Heart left ventricle (tissue), 16 donors: ENCODE results near the gene IL15. TPM values are rescaled to one million over a fixed set of nuclear protein-coding genes. Genes with fewer than 3 reads are reported as not detected.
"Not testable (repeated sequence)": the region's sequence is repeated elsewhere in the genome, so short reads cannot be mapped to it uniquely, and the experiment has no call there.

Source experiments
- ATAC-seq, 4 donors: fragments of 200-7000 bp; cut with Tn5 transposase; one replicate each; pipeline ENCODE4 v1.9.1; 2020 to 2022; ENCODE audit warnings: moderate library complexity in 4 of 4, mild to moderate bottlenecking in 3 of 4, moderate number of reproducible peaks in 1 of 4
- DNase-seq, 5 donors: peaks; one replicate each; pipeline ENCODE4 v3.0.0-alpha.2; 2020
- H3K27ac ChIP-seq, 12 donors: fragments of 200-600 bp; sonication (generic) in 4 of 12; one replicate each; pipeline versions ENCODE4 v1.5.0 to v1.8.0; 2016 to 2022; ENCODE audit warnings: mild to moderate bottlenecking in 2 of 12
- H3K27me3 ChIP-seq, 9 donors: fragments of 200-600 bp; sonication (generic) in 2 of 9; one replicate each; pipeline versions ENCODE4 v1.5.1 to v1.8.0; 2016 to 2022; ENCODE audit warnings: mild to moderate bottlenecking in 3 of 9
- H3K36me3 ChIP-seq, 9 donors: fragments of 200-600 bp; sonication (generic) in 2 of 9; one replicate each; pipeline versions ENCODE4 v1.5.0 to v1.8.0; 2018 to 2022; ENCODE audit warnings: mild to moderate bottlenecking in 2 of 9
- H3K4me1 ChIP-seq, 12 donors: fragments of 200-600 bp; sonication (generic) in 4 of 12; one replicate each; pipeline versions ENCODE4 v1.5.0 to v1.8.0; 2016 to 2022; ENCODE audit warnings: mild to moderate bottlenecking in 3 of 12
- H3K4me3 ChIP-seq, 12 donors: fragments of 200-600 bp; sonication (generic) in 4 of 12; one replicate each; pipeline versions ENCODE4 v1.5.0 to v1.8.0; 2017 to 2022; ENCODE audit warnings: mild to moderate bottlenecking in 9 of 12, moderate library complexity in 4 of 12
- H3K9me3 ChIP-seq, 12 donors: fragments of 200-600 bp; sonication (generic) in 4 of 12; one replicate each; pipeline versions ENCODE4 v1.5.0 to v1.8.0; 2016 to 2022; ENCODE audit warnings: mild to moderate bottlenecking in 1 of 12
- POLR2A ChIP-seq, 2 donors: fragments of 450-650 bp; IDR thresholded peaks; one replicate each; pipeline ENCODE4 v1.6.1; 2017; ENCODE audit warnings: antibody characterized with exemption in 2 of 2, mild to moderate bottlenecking in 2 of 2, moderate library complexity in 2 of 2
- WGBS, 4 donors: extraction: QIAGEN DNeasy Blood & Tissue Kit in 2 of 4; methylation state at CpG; one replicate each; pipeline versions ENCODE4 v1.1.5 to v1.1.7; 2013 to 2018; 5-methylcytosine and 5-hydroxymethylcytosine counted together
- intact Hi-C, 10 donors: fragments of 100-400 bp; cut with DNase I; formaldehyde crosslinking; loops; one replicate each; pipeline versions ENCODE4 v1.11.1 to v1.14.2; 2022
- long read RNA-seq, 3 donors: library from polyadenylated mRNA; unstranded; transcript quantifications; one replicate each; pipeline ENCODE4 v2.0.0, GENCODE V29; 2020 to 2021
- polyA plus RNA-seq, 2 donors: library from polyadenylated mRNA; stranded (reverse); fragments of 200-250 nt; gene quantifications; one replicate each; pipeline ENCODE4 v1.2.3, GENCODE V29; 2013
- total RNA-seq, 9 donors: library from RNA; depleted of rRNA in 2 of 9; stranded (reverse); fragments of >200 nt in 2 of 9; fragmentation: NEBNext Ultra II Directional in 3 of 9; extraction: Animal tissue kit (Norgen Biotek cat#: 25700) in 3 of 9; gene quantifications; one replicate each; pipeline versions ENCODE4 v1.1.0 to v1.2.4, GENCODE V29; 2016 to 2023
- TF ChIP-seq, protein P1 (sequence below), 12 donors: fragments of 200-600 bp; sonication (generic) in 4 of 12; IDR thresholded peaks; one replicate each; pipeline versions ENCODE4 v1.5.0 to v1.8.0; 2018 to 2022; ENCODE audit warnings: antibody characterized with exemption in 12 of 12, mild to moderate bottlenecking in 5 of 12
- donor health status: ischemic (EF 13 %, LVEDD 7.1; RV severe dilation, severe dysfunction).
- donor health status: healthy with polysubstance abuse.
- donor health status: DM: no; HTN: yes; CAD: no.
- donor health status: DM: no; HTN: no; CAD: no.
- donor health status: ischemic (EF 25% LVEDD 6.9; RV normal size, moderate dysfunction).
- donor health status: ischemic (EF 25% LVEDD 5.7; RV mildly dilated, moderate dysfunction).
- donor health status: healthy.
- donor health status: DM: yes; HTN: yes; CAD: no.
- donor health status: ischemic (EF 35%, LVEDD 5.7; RV mildly dilated, moderate dysfunction).
- donor health status: nonischemic (EF 11% LVEDD 7.7; RV severe dilation, severe dysfunction).
- donor health status: DM: yes; HTN: yes; CAD: no.
- donor health status: PGD.
- donor health status: ischemic (EF 29% LVEDD 5.4; RV normal size, mild dysfunction).
- donor health status: nonischemic (EF 23%, LVEDD 6.1; RV moderate dilation, normal function).

Gene IL15, protein sequence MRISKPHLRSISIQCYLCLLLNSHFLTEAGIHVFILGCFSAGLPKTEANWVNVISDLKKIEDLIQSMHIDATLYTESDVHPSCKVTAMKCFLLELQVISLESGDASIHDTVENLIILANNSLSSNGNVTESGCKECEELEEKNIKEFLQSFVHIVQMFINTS
- total RNA-seq (10 to 100 TPM in 1 of 9 donors, 1 to 10 TPM in 8; 1.1 to 15.1 (median 2.5) TPM), polyA plus RNA-seq (1 to 10 TPM; 1.5 to 4.1 TPM)
- long read RNA-seq, donor 1, partial matches to known transcripts: 1 of 2 reads
- long read RNA-seq, donor 1, other reads (novel, unspliced or antisense): 1 of 2 reads
- long read RNA-seq, donor 2, partial matches to known transcripts: 3 of 13 reads
- long read RNA-seq, donor 2, other reads (novel, unspliced or antisense): 9 of 13 reads
- long read RNA-seq, donor 3, partial matches to known transcripts: 0 of 1 reads
- long read RNA-seq, donor 3, other reads (novel, unspliced or antisense): 1 of 1 reads

DNA sequence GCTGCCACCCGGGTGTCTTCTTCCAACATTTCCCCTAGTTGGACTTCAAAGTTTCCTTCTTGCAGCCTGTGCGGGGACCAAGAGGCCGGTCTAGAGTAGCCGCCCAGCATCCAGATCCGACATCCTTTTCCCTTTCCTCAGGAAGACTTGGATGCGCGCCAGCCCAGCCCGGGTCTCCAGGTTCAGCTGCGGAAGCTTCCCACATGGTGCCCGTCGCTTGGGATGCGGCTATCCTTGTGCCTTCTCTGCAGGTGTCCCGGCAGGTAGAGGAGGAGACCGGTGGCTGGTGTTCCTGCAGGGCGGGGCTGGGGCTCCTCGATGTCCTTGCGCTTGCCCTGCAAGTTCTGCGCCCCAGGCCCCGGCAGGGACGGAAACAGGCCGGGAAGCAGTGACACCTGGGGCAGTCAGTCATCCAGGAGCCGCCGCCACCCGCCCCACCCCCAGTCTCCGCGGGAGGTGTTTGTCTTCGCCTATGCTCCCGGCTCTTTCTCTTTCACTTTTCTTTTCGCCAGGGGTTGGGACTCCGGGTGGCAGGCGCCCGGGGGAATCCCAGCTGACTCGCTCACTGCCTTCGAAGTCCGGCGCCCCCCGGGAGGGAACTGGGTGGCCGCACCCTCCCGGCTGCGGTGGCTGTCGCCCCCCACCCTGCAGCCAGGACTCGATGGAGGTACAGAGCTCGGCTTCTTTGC lies at the start of gene IL15:
Gene IL15, plus strand, starts transcription at position 502 of the 689 bp plus-strand sequence. CDS start 82,882 bp downstream, outside the sequence.
- no peak for TF ChIP-seq POLR2A (IDR thresholded peaks at IDR 0.05)
- TF ChIP-seq, protein P1, sequence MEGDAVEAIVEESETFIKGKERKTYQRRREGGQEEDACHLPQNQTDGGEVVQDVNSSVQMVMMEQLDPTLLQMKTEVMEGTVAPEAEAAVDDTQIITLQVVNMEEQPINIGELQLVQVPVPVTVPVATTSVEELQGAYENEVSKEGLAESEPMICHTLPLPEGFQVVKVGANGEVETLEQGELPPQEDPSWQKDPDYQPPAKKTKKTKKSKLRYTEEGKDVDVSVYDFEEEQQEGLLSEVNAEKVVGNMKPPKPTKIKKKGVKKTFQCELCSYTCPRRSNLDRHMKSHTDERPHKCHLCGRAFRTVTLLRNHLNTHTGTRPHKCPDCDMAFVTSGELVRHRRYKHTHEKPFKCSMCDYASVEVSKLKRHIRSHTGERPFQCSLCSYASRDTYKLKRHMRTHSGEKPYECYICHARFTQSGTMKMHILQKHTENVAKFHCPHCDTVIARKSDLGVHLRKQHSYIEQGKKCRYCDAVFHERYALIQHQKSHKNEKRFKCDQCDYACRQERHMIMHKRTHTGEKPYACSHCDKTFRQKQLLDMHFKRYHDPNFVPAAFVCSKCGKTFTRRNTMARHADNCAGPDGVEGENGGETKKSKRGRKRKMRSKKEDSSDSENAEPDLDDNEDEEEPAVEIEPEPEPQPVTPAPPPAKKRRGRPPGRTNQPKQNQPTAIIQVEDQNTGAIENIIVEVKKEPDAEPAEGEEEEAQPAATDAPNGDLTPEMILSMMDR (IDR thresholded peaks at IDR 0.05): no peak
- DNase-seq: peak; percentile 72 to 83 (median 72)
- Histone ChIP-seq H3K27ac (peak within 1 kb of the TSS; percentile 34 to 92 (median 76)), H3K27me3 (no peaks in the 10 kb centered on the region), H3K4me3 (peak within 1 kb of the TSS; percentile 64 to 84 (median 78)), H3K36me3 (no peaks in the 10 kb centered on the region), H3K4me1 (peaks cover 0 to 42% (median 6%) of the 10 kb centered on the region in 12 donors), H3K9me3 (no peaks in the 10 kb centered on the region)
- ATAC-seq: peak; percentile 68 to 93 (median 78)
- intact Hi-C loops: no loop called here
- WGBS, 4 donors: 1 to 4% (median 2%) methylated on average over 32 to 43 of the region's 43 CpGs

DNA sequence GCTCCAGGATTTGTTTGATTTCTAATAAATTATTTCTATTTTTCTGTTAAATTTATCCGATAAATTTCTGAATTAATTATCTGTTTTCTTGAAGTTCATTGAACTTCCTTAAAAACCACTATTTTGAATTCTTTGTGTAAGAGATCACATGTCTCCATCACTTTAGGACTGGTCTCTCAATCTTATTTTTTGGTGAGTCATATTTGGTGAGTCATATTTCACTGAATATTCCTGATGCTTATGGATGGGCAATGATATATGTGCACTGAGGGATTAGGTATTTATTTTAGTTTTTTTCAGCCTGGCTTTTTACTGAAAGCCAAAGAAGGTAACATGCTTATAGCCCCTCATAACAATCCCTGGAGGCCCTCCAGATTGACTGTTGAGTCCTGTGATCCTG lies 48.5 kb upstream of the IL15 start:
- TF ChIP-seq, protein P1 (IDR thresholded peaks at IDR 0.05): no peak
- no peak for TF ChIP-seq POLR2A (IDR thresholded peaks at IDR 0.05)
- no peak overlapping the region for H3K4me3 ChIP-seq
- no peak overlapping the region for H3K27ac ChIP-seq
- 93 to 96% (median 94%) methylated on average over 1 of the region's 1 CpG for WGBS, 4 donors
- DNase-seq: no peak
- no peak for ATAC-seq
- H3K27me3 ChIP-seq: no peaks in the 10 kb centered on the region
- intact Hi-C loops: no loop called here
- no peaks in the 10 kb centered on the region for H3K36me3 ChIP-seq
- H3K4me1 ChIP-seq: no peaks in the 10 kb centered on the region
- H3K9me3 ChIP-seq: peaks cover 0 to 57% (median 14%) of the 10 kb centered on the region in 12 donors

DNA sequence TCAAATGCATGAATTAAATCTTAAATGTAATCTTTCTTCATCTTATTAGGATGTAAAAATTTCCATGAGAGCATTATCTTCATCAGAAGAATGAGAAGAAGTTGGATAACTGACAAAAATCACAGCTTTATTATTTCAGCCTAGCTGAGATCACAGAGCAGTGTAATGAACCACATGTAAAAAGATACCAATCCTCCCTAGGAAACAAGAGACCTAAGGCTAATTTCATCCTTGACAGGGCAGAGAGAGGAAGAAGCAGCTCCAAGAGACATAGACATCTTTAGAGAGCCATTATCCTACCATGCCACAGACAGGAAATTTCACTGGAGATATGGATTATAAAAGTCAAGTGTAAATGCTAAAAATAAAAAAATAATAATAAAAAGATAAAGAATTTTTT lies 40.9 kb upstream of the IL15 start:
- no peak for TF ChIP-seq POLR2A (IDR thresholded peaks at IDR 0.05)
- TF ChIP-seq, protein P1 (IDR thresholded peaks at IDR 0.05): no peak
- intact Hi-C loops: no loop called here
- Histone ChIP-seq H3K4me3 (no peak overlapping the region), H3K27me3 (no peaks in the 10 kb centered on the region), H3K4me1 (no peaks in the 10 kb centered on the region), H3K27ac (no peak overlapping the region), H3K36me3 (no peaks in the 10 kb centered on the region), H3K9me3 (peaks cover 0 to 11% (median 0%) of the 10 kb centered on the region in 12 donors)
- no peak for ATAC-seq
- no peak for DNase-seq

DNA sequence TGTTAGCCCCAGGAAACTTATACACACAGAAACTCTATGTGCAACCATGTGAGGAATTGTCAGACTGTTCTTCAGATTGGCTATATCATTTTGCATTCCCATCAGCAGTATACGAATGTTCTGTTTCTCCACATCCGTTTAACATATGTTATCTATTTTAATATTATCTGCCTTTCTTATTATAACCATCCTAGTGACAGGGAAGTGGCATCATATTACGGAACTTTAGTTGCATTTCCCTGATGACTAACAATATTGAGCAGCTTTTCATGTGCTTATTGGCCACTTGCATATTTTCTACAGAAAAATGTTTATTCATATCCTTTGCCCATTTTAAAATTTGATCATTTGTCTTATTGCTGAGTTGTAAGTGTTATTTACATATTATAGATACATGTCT lies 36.5 kb upstream of the IL15 start:
- ATAC-seq: no peak
- Histone ChIP-seq H3K4me3 (no peak overlapping the region), H3K9me3 (no peaks in the 10 kb centered on the region), H3K27me3 (no peaks in the 10 kb centered on the region), H3K27ac (no peak overlapping the region), H3K4me1 (no peaks in the 10 kb centered on the region), H3K36me3 (no peaks in the 10 kb centered on the region)
- TF ChIP-seq POLR2A (IDR thresholded peaks at IDR 0.05): no peak
- TF ChIP-seq, protein P1 (IDR thresholded peaks at IDR 0.05): no peak
- DNase-seq: no peak
- intact Hi-C loops: no loop called here
- 40 to 57% (median 53%) methylated on average over 3 of the region's 3 CpGs for WGBS, 4 donors

DNA sequence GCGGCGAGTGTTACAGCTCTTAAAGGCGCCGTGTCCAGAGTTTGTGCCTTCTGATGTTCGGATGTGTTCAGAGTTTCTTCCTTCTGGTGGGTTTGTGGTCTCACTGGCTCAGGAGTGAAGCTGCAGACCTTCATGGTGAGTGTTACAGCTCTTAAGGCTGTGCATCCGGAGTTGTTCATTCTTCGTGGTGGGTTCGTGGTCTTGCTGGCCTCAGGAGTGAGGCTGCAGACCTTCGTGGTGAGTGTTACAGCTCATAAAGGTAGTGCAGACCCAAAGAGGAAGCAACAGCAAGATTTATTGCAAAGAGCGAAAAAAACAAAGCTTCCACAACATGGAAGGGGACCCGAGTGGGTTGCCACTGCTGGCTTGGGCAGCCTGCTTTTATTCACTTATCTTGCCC lies 31.7 kb upstream of the IL15 start:
- H3K9me3 ChIP-seq, intact Hi-C loops, H3K27me3 ChIP-seq, ATAC-seq, H3K27ac ChIP-seq, H3K36me3 ChIP-seq, H3K4me1 ChIP-seq, H3K4me3 ChIP-seq, DNase-seq: not testable (repeated sequence)
- WGBS, 4 donors: 84 to 91% (median 85%) methylated on average over 11 of the region's 11 CpGs
